Epithelial cell of esophagus (primary cell): Measurements from ENCODE around the gene NTN3.

ENCODE experiments used
- DNase-seq: peaks from one replicate; pipeline ENCODE4 v3.0.0; 2010; ENCODE audit warnings: low read depth
- H3K4me3 ChIP-seq: 2 replicates; pipeline ENCODE4 v1.5.1; 2011; ENCODE audit warnings: mild to moderate bottlenecking, low read length, control low read depth
- TF ChIP-seq, protein P1 (sequence below): IDR thresholded peaks from 2 replicates; pipeline ENCODE4 v1.5.1; 2011; ENCODE audit warnings: low read depth, mild to moderate bottlenecking, low read length, control low read depth, inconsistent platforms; ENCODE audit not compliant: insufficient read depth; ENCODE audit errors: missing control alignments

The NTN3 gene

GRCh38 chr16:2467528-2468232 is 3.4 kb upstream of the NTN3 start:
- peak overlapping the region; percentile 47 for H3K4me3 ChIP-seq
- DNase-seq = peak; percentile 66
- TF ChIP-seq, protein P1, sequence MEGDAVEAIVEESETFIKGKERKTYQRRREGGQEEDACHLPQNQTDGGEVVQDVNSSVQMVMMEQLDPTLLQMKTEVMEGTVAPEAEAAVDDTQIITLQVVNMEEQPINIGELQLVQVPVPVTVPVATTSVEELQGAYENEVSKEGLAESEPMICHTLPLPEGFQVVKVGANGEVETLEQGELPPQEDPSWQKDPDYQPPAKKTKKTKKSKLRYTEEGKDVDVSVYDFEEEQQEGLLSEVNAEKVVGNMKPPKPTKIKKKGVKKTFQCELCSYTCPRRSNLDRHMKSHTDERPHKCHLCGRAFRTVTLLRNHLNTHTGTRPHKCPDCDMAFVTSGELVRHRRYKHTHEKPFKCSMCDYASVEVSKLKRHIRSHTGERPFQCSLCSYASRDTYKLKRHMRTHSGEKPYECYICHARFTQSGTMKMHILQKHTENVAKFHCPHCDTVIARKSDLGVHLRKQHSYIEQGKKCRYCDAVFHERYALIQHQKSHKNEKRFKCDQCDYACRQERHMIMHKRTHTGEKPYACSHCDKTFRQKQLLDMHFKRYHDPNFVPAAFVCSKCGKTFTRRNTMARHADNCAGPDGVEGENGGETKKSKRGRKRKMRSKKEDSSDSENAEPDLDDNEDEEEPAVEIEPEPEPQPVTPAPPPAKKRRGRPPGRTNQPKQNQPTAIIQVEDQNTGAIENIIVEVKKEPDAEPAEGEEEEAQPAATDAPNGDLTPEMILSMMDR = no peak

DNA sequence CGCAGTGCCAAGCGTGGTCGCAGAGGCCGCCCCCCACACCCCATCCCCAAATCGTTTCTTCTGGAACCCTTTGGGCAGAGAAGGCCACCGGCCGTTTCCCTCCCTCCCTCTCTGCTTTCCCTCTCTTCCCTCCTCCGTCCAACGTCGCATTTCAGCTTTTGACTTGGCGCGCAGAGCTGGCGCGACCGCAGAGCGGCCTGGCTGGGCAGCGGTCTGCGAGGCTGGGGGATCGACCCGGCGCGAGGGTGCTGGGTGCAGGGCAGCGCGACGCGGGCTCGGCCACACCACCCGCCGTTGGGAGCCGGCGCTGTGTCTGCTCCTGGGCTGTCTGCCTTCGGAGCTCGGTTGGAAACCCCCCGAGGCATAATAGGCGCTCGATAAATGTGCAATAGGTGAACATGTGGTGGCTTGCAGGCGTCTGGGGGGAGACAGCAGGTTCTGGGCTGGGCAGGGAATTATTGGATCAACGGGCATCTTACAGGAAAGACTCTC is 2.8 kb upstream of the NTN3 start:
- peak; percentile 84 for DNase-seq
- H3K4me3 ChIP-seq = peak overlapping the region; percentile 47
- TF ChIP-seq, protein P1 = no peak

DNA sequence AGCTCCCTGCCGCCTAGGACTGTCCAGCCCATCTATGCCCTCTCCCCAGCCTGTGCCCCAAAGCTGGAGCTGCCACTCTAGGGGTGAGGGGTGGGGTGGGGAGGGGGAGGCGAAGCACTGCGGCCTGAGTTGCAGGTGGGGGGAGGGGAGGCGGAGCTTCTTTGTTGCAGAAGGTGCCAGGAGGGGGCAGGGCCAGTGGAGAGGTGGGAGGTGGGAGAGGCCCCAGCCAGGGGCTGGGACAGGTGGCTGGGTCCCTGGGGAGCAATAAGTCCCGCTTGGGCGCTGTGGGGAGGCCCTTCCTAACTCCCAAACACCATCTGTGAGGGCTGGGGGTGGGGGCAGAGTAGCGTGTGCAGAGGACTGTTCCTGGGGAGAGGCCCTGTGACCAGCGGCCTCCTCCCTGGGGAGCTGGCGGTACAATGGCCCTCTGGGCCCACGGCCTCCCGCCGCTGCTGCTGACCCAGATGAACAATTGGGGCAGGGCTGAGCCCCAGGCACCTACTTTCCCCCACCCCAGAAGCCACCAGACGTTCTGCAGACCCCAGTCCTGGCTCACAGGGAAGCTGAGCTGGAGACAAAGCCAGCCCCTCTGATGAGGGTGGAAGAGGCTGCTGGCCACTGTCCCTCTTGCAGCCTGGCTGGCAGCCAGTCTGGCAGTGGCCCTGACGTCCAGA is 2.2 kb upstream of the NTN3 start:
- H3K4me3 ChIP-seq = peak overlapping the region; percentile 47

DNA sequence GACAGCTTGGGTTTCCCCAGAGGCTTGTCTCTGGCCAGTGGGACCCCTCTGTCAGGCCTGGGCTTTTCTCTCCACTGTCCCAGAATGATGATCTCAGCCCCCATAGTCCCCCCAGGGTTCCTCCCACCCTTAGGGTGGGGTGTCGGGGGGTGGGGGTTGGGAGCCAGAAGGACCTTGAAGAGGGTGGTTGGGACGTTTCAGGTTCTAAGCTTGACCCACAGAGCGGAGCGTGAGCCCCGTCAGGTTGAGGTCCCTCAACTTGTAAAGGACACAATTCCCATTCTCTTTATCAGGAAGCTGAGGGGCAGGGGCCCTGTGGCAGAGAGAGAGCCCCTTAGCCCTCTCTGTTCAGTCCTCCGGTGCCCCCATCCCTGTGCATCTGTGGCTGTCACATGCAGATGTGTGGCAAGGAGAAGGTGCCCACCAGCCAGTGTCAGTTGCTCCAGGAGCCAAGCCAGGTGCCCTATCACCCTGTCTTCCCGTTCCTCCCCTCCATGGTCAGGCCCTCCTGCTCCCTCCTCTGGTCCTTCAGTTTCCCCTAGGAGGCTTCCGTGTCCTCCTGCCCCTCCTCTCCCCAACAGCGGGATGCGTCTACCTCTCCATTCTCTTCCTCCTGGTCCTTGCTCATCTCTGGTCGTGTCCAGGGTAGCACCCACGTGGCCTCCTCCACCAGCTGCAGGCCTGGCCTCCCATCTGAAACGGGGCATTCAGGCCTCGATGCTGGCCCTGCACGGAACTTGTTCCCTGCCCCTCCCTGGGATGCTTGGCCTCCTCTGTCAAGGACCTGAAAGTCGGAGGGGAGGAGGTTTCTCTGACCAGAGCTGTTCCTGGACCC is 1.5 kb upstream of the NTN3 start:
- H3K4me3 ChIP-seq = no peak overlapping the region
- TF ChIP-seq, protein P1 = no peak
- no peak for DNase-seq

More for the DNA sequence above, 2.2 kb upstream of the NTN3 start:
- no peak for DNase-seq
- TF ChIP-seq, protein P1 = no peak

GRCh38 chr16:2470234-2470601 is 879 bp upstream of the NTN3 start:
- no peak overlapping the region for H3K4me3 ChIP-seq
- no peak for DNase-seq
- TF ChIP-seq, protein P1 = no peak

GRCh38 chr16:2470603-2471015 is 488 bp upstream of the NTN3 start:
- TF ChIP-seq, protein P1 = no peak
- DNase-seq = peak; percentile 56
- H3K4me3 ChIP-seq = no peak overlapping the region
